ENCODE results near the gene CBFA2T3.
A peak's percentile ranks its signal among the peaks of the same experiment; 100 is the strongest.

The CBFA2T3 gene

GRCh38 chr16:88856122-88856827, 120.7 kb downstream of the CBFA2T3 start:
- no peak for TF ChIP-seq CTCF (IDR thresholded peaks at IDR 0.05; ENCODE audit: extremely low read depth, missing control alignments)
- no peak for DNase-seq (ENCODE audit: low spot score)

GRCh38 chr16:88855736-88856121, 121.3 kb downstream of the CBFA2T3 start:
- no peak for TF ChIP-seq CTCF (IDR thresholded peaks at IDR 0.05; ENCODE audit: extremely low read depth, missing control alignments)
- no peak for DNase-seq (ENCODE audit: low spot score)

- DNase-seq (ENCODE audit: low spot score): no peak
- TF ChIP-seq CTCF (IDR thresholded peaks at IDR 0.05; ENCODE audit: extremely low read depth, missing control alignments): no peak
Measured at GRCh38 chr16:88855176-88855575, 121.8 kb downstream of the CBFA2T3 start.

GRCh38 chr16:88854306-88855111, 122.5 kb downstream of the CBFA2T3 start:
- DNase-seq (ENCODE audit: low spot score): peak; percentile 82

GRCh38 chr16:88853325-88853941, 123.6 kb downstream of the CBFA2T3 start:
- TF ChIP-seq CTCF (IDR thresholded peaks at IDR 0.05; ENCODE audit: extremely low read depth, missing control alignments): no peak
- no peak for DNase-seq (ENCODE audit: low spot score)

More at GRCh38 chr16:88854306-88855111, 122.5 kb downstream of the CBFA2T3 start:
- no peak for TF ChIP-seq CTCF (IDR thresholded peaks at IDR 0.05; ENCODE audit: extremely low read depth, missing control alignments)

- TF ChIP-seq CTCF (IDR thresholded peaks at IDR 0.05; ENCODE audit: extremely low read depth, missing control alignments): no peak
- DNase-seq (ENCODE audit: low spot score): no peak
Measured at GRCh38 chr16:88851616-88852015, 125.4 kb downstream of the CBFA2T3 start.

Measured in GM20000 (cell line).